NCI-H526 treated with DMSO at 0.1 percent for 48 hours (cell line): ENCODE results near the gene NAV2.

ENCODE experiments used
- DNase-seq: peaks from one replicate; lab custom pipeline; 2025; lab: John Stamatoyannopoulos, UW

The NAV2 gene

GRCh38 chr11:20023082-20023426 lies 310.4 kb downstream of the NAV2 start:
- no peak for DNase-seq

GRCh38 chr11:20024172-20024935 lies 311.7 kb downstream of the NAV2 start:
- DNase-seq: no peak

GRCh38 chr11:20025332-20025840 lies 312.7 kb downstream of the NAV2 start:
- DNase-seq: no peak

DNA sequence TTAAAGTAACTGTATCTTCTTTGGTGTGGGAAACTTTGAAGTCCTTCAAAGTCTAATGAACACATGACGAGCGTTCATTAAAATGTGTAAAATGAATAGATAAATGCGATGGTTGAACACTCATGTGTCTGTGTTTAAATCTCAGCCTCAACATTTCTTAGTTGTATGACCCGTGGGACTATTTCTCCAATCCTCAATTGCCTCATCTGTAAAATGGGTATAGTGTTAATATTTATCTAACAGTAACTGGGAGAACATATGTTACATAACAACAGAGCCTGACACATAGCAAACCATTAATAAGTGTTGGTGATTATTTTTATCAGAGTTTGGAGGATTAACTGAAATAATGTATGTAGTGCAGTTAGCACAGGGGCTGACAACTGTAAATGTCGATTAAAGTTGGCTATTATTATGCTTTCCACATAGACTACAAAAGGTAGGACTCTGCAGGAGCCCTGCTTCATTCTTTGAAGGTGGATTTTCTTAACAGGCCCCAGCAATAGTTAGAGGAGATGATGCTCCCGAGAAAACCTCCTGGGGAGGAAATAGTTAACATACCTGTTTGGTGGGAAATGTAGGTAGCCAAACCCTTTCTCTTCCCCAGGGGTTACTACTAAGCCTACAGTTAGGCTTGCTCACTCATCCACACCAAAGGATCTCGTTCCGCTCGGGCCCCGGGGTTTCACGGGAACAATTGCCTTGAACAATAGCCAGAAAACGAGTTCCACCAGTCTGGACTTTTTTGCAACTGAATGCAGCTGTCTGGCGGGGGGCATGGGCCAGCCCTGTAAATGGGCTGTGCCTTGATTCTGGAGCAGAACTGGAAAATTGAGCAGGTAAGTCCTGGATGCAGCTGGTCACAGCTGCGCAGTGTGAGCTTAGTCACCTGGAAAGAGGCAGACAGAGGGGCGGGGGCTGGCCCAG lies 314.3 kb downstream of the NAV2 start:
- peak; percentile 98 for DNase-seq

GRCh38 chr11:20027556-20028013 lies 314.9 kb downstream of the NAV2 start:
- no peak for DNase-seq

DNA sequence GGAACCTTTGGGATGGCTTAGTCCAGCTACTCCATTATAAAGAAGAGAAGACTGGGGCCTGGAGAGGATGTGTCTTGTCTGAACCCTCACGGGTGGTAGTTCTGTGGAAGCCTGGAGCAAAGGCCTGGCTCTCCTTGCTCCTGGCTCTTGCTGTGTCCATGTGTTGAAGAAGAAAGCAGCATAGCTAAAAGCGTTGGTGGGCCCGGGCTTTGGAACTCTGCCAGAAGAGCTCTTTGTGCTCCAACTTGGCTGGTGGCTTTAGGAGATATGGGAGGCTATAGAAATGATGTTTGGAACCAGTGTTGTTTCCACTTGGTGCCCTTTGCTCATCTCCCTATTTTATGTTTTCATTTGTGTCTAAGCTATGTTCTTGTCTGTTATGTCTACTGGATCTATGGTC lies 316.6 kb downstream of the NAV2 start:
- DNase-seq: peak; percentile 73

DNA sequence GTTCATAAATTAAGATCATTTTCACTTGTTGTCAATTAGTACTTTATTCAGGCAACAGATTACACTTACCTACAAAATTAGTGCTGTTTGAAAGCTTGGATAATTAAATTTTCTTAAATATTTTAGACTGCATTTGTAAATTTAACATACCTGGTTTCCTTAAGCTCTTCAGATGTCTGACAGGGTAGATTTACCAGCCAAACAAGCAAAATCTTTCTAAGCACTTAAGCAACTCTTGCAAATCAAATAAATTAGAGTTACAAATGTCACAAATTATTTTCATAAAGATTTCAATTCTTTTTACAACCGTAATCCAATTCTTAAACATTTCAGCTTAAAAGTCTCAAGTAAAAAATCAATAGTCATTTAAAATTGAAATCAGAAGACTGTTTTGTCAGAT lies 317.8 kb downstream of the NAV2 start:
- DNase-seq: no peak

DNA sequence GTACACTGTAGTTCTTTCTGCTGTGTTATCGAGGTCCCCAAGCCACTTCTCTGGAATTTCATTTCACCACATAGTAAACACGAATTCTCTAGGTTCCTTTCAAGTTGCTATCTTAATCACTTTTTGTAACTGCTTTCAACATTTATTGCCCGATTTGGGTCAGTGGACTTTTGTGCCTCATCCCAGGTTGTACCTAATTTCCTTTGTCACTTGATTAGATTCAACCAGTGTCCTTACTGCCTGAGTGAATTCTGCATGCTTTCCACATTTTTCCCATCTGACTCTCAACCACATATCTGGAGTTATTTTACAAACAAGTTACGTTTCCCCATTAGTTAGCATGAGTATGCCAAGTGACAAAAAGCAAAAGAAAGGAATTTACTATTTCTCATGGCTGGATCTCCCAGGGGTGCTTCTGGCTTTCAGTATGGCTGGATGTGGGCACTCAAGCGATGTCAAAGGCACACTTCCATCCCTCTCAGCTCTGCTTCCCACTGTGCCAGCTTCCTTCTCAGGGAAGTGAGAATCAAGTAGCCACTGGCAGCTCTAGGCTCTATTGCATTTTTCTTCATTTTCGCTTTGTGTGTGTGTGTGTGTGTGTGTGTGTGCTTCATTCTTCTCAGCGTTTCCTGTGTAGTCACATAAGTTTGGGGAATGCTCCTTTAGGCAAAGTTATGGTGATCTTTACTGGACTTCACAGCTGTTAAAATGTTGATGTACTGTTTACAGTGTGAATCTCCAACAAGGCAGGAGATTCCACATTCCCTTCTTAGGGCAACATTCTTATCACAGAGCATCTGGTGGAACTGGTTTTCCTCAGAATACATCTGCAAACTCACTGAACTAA lies 318.7 kb downstream of the NAV2 start:
- DNase-seq: no peak

GRCh38 chr11:20032127-20032526 lies 319.5 kb downstream of the NAV2 start:
- no peak for DNase-seq

DNA sequence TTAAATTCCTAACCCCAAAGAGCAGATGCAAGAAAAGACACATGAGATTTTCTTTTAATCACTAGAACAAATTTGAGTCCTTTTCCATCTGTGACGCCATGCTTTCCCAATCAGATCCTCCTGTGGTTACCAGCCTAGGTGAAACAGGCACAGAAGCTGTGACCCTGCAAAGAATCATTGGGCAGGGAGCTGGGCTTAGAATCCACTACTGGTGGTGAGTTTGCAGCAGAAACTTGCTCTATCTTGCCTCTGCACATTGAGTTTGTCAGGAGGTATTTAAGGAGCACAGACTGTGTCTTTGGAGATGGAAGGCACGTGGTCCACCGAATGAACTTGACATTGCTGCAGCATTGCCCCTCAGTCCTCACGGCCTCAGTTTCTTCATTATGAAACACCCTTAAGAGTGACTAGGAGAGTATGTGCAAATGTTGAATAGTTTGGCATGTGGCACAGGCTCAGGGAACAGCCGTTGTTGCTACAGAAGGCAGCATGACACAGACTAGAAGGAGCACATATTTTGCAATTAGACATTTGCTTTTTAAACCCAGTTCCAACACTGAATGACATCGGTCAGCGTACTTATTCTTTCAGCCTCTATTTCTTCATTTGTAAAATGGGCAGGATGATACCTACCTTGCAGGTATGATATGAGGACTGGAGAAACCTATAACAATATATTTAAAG lies 320.1 kb downstream of the NAV2 start:
- no peak for DNase-seq

DNA sequence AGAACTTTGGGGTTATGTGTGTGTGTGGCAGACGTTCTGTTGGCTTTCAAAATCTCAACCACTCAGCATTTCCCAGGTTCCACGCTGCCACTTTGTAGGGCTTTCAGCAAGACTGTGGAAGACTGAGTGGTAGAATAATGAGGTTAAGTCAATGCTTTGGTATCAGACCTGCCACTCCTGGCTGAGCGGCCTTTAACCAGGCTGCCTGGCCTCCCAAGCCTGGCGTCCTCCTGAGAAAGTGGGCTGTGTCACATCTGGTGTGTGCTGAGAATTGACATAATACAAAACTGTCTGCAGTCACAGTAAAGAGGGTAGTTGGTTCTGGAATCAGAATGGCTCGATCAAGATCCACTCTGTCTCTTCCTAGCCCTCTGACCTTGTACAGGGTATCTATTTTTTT lies 321.2 kb downstream of the NAV2 start:
- no peak for DNase-seq

DNA sequence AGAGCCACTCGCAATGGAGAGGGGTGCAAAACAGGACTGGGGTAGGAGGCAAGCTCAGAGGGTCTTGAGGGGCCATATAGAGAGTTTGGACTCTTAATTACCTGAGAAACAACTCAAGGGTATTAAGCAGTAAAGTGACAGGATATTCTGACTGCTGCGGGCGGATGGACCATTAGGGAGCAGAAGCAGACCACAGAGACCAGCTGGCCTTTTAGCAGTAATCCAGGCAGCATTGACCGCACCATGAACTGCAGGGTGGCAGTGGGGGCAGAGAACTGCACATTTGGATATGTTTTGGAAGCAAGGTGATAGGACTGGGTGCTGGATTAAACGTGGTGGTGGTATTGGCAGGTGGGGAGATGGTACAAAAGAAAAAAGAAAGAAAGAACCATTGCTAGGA lies 322.3 kb downstream of the NAV2 start:
- no peak for DNase-seq

GRCh38 chr11:20035375-20035700 lies 322.7 kb downstream of the NAV2 start:
- no peak for DNase-seq

GRCh38 chr11:20035701-20036601 lies 323.3 kb downstream of the NAV2 start:
- DNase-seq: no peak

DNA sequence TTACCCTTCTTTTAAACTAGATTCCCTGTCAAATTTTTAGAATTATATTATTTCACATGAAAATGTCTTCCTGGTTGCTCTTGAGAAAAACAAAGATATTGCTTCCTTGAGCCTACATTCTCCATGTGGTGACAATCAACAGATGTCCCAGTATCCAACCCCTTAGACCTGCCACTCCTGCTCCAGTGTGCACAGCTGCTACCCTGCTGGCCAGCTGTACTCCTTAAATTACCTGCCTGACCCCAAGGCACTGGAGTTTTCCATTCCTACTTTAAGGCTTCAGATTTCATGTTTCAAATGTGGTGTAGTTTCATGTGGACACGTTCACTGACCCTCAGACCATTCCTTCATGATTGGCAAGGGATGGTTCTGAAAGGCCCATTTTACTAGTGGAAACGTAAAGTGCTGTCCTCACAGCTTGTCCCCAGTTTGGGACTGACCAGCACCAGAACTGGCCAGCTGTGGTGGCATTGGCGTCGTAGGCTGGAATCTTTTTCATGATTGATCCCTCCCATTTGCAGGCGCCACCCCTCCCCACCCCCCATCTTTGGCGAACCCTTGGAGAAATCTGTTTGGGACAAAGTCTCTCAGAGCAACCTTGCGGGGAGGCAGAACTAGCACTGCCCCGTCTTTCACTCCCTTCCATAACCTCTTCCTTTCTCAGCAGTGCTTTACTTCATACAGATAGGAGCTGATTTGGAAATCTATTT lies 324.1 kb downstream of the NAV2 start:
- DNase-seq: no peak

DNA sequence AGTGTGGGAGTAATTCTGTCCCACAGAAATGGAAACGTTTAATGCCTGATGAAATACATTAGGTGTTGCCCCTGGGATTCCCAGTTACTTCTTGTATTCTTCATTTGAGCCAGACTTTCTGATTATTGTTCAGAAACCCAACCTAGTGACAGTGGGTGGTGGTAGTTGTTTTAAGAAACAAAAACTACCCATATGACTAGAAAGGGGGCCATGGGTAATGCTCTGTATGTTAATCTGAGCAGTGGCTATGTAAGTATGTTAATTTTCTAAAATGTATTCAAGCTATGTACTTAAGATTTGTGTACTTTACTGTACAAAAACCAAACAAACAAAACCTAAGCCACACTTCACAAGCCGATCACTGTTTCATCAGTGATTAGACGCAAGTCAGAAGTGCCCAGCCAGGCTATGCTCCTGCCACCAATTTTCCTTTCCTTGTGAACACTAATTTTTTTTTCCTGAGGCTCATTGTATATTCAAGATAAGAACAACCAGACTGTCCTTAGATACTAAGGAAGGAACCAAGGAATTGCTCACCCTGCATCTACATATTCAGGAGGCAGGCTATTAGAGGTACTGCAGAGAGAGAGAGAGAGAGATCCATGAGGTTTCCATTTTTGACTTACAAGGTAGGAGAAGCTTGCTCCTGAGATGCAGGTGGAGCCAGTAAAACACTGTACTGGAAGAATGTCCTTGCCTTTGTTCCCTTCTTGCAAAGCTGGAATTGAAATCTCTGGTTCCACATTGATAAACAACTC lies 324.9 kb downstream of the NAV2 start:
- DNase-seq: no peak

DNA sequence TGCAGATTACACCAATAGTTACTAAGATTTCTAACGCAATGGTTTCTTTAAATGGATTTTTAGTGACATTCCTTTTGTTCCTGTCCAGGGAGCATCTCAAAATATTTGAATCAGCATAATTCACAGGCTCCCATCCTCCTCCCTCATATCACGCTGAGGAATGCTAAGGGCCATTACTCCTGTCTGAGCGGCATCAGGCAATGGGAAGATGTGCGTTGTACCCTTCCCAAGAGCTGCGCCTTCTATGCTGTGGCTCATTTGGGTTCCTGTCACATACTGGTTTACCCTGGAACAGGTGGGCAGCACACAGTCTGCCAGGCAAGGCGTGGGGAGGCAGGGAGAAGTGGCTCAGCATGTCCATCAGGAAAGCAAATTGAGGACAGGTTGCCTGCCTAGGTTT lies 325.8 kb downstream of the NAV2 start:
- DNase-seq: no peak

- no peak for DNase-seq
These were observed 326.3 kb downstream of the NAV2 start for GRCh38 chr11:20038972-20039371.

- DNase-seq: no peak
These were observed 328.9 kb downstream of the NAV2 start for GRCh38 chr11:20041499-20041898.
